Effector memory CD4-positive, alpha-beta T cell (primary cell): Measurements from ENCODE around the gene THSD1.
"Not testable (repeated sequence)": the region's sequence is repeated elsewhere in the genome, so short reads cannot be mapped to it uniquely, and the experiment has no call there.

Source experiments
- DNase-seq, 3 donors: peaks; one replicate each; pipeline ENCODE4 v3.0.0-alpha.2; 2020
- H3K27ac ChIP-seq: 2 replicates; pipeline ENCODE4 v1.7.0; 2013; ENCODE audit warnings: mild to moderate bottlenecking, low read length, moderate library complexity; ENCODE audit not compliant: insufficient read depth, poor library complexity, severe bottlenecking
- H3K27me3 ChIP-seq: replicated peaks from 2 replicates; pipeline ENCODE4 v1.7.0; 2013; ENCODE audit warnings: mild to moderate bottlenecking, low read length; ENCODE audit not compliant: insufficient read depth, control insufficient read depth, poor library complexity, severe bottlenecking
- H3K36me3 ChIP-seq: 2 replicates; pipeline ENCODE4 v1.7.0; 2013; ENCODE audit warnings: mild to moderate bottlenecking, low read length, moderate library complexity; ENCODE audit not compliant: control insufficient read depth, insufficient read depth
- H3K4me1 ChIP-seq: 2 replicates; pipeline ENCODE4 v1.7.0; 2013; ENCODE audit warnings: low read length, mild to moderate bottlenecking; ENCODE audit not compliant: control insufficient read depth, insufficient read depth, poor library complexity, severe bottlenecking
- H3K4me3 ChIP-seq: 2 replicates; pipeline ENCODE4 v1.7.0; 2013; ENCODE audit warnings: low read length, low read depth, mild to moderate bottlenecking; ENCODE audit not compliant: insufficient read depth, poor library complexity, severe bottlenecking
- H3K9me3 ChIP-seq: 2 replicates; pipeline ENCODE4 v1.7.0; 2013; ENCODE audit warnings: mild to moderate bottlenecking, low read length, moderate library complexity; ENCODE audit not compliant: control insufficient read depth

Gene THSD1

GRCh38 chr13:52342203-52342602 lies 63.8 kb downstream of the THSD1 start:
- not testable (repeated sequence) for H3K27me3 ChIP-seq, DNase-seq, H3K27ac ChIP-seq, H3K36me3 ChIP-seq, H3K4me1 ChIP-seq, H3K9me3 ChIP-seq, H3K4me3 ChIP-seq

GRCh38 chr13:52337828-52338455 lies 68.0 kb downstream of the THSD1 start:
- not testable (repeated sequence) for H3K4me1 ChIP-seq, H3K27ac ChIP-seq, H3K27me3 ChIP-seq, H3K9me3 ChIP-seq, DNase-seq, H3K4me3 ChIP-seq, H3K36me3 ChIP-seq

- H3K4me1 ChIP-seq, H3K36me3 ChIP-seq, H3K9me3 ChIP-seq, H3K27ac ChIP-seq, DNase-seq, H3K4me3 ChIP-seq, H3K27me3 ChIP-seq: not testable (repeated sequence)
These were observed 71.9 kb downstream of the THSD1 start for GRCh38 chr13:52334107-52334506.

GRCh38 chr13:52331844-52332243 lies 74.1 kb downstream of the THSD1 start:
- H3K27ac ChIP-seq, DNase-seq, H3K4me3 ChIP-seq, H3K9me3 ChIP-seq, H3K36me3 ChIP-seq, H3K27me3 ChIP-seq, H3K4me1 ChIP-seq: not testable (repeated sequence)
